ENCODE data around the gene HCN2. TPM values are rescaled to one million over a fixed set of nuclear protein-coding genes. Genes with fewer than 3 reads are reported as not detected.

The HCN2 gene
- total and polyA plus RNA-seq, 9 of the 15 experiments (the other 6 are each of a cell fraction or from before 2014, with no cell fraction given): 0.29 to 4.2 (median 0.82) TPM; not detected in 2

DNA sequence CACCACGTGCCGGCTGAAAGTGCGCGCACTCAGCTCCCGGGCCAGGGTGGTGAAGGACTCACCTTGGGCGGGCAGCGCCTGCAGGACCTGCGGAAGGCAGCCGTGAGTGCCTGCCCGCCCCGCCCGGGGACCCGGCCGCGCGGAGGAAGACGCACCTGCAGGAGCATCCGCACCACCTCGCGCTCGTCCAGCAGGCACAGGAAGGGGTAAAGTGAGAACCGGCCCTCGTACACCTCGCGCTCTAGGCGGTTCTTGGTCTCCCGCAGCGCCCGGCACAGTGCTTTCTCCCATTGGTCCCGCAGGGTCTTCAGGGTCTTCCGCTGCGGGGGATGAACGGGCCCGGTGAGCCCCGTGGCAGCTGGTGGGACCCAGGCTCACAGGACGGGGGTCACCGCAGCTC is 33.0 kb downstream of the HCN2 start (continued):
- TF ChIP-seq, protein P1, sequence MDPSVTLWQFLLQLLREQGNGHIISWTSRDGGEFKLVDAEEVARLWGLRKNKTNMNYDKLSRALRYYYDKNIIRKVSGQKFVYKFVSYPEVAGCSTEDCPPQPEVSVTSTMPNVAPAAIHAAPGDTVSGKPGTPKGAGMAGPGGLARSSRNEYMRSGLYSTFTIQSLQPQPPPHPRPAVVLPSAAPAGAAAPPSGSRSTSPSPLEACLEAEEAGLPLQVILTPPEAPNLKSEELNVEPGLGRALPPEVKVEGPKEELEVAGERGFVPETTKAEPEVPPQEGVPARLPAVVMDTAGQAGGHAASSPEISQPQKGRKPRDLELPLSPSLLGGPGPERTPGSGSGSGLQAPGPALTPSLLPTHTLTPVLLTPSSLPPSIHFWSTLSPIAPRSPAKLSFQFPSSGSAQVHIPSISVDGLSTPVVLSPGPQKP (CRISPR knock-in tag; IDR thresholded peaks at IDR 0.05): no peak
- TF ChIP-seq, protein P2, sequence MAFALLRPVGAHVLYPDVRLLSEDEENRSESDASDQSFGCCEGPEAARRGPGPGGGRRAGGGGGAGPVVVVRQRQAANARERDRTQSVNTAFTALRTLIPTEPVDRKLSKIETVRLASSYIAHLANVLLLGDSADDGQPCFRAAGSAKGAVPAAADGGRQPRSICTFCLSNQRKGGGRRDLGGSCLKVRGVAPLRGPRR (CRISPR knock-in tag; IDR thresholded peaks at IDR 0.05): no peak
- TF ChIP-seq ZNF431 (CRISPR knock-in tag; IDR thresholded peaks at IDR 0.05) (no peak), ELF1 (tag; IDR thresholded peaks at IDR 0.05) (no peak), CSDE1 (IDR thresholded peaks at IDR 0.05) (no peak), NR4A1 (CRISPR knock-in tag; IDR thresholded peaks at IDR 0.05) (no peak), NR4A1 (tag; IDR thresholded peaks at IDR 0.05) (no peak)

DNA sequence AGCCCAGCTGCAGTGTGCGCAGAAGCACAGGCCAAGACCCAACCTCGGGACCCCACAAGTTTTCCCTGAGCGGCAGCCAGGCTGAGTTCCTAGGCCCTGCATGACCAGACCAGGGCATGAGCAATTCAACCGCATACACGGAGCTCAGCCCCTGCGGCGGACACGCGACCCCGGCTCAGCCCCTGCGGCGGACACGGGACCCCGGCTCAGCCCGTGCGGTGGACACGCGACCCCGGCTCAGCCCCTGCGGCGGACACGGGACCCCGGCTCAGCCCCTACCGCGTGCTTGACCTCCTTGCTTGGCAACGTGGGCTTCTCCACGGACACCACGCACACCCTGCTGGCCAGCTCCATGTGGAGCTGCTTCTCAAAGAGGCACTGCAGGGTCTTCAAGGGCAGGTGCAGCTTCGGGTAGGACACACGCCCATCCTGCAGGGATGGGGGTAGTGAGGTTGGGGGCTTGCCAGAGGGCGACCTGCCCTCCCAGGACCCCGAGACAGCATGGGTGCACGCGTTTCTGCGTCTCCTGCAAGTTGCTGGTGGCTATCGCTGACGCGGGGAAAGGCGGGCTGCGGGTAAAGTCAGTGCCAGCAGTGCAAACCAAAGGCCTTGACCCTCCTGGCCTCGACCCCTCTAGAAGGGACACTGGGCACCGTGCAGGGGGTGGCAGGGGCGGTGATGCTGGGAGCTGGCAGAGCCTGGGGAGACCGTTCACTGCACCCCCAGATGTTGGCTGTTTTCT is 33.7 kb downstream of the HCN2 start:
- Histone ChIP-seq H3K27me3 (ENCODE audit: control insufficient read depth in 2 of 2, insufficient read depth in 2 of 2, low read length in 2 of 2) (no peaks in the 10 kb centered on the region), H4K20me1 (replicated peaks; ENCODE audit: control insufficient read depth, insufficient read depth, low read length) (no peaks in the 10 kb centered on the region), H2AFZ (ENCODE audit: low read depth, low read length) (no peak overlapping the region), H3K9me1 (ENCODE audit: control insufficient read depth, insufficient read depth, low read length) (no peaks in the 10 kb centered on the region), H3K27ac (ENCODE audit: extremely low read depth, low read depth, low read length) (no peak overlapping the region), H3K36me3 (ENCODE audit: control insufficient read depth, insufficient read depth, low read length) (peaks cover 80% of the 10 kb centered on the region; the same call in 2 of the 3 replicates), H3K4me1 (replicated peaks in 1 of 2; ENCODE audit: control insufficient read depth in 2 of 2, insufficient read depth in 2 of 2, low read length in 2 of 2) (peaks cover 0 to 19% of the 10 kb centered on the region in 2 experiments; a peak in 1 of 5 replicates), H3K4me2 (ENCODE audit: insufficient read depth, low read length) (no peak overlapping the region), H3K9me3 (replicated peaks; ENCODE audit: control insufficient read depth, insufficient read depth, low read depth, low read length) (no peaks in the 10 kb centered on the region; the same call in 1 of the 2 replicates), H3K9ac (ENCODE audit: insufficient read depth in 1 of 2, low read depth in 2 of 2, low read length in 2 of 2) (no peak overlapping the region; a peak in 1 of 4 replicates), H3K4me3 (no peak overlapping the region), H3K79me2 (ENCODE audit: control insufficient read depth, insufficient read depth, low read length) (peaks cover 6% of the 10 kb centered on the region; the same call in 1 of the 3 replicates)
- 93% methylated on average over 23 of the region's 44 CpGs for WGBS (ENCODE audit: insufficient coverage, low coverage, missing lambda C conversion rate)
- ATAC-seq: no peak
- CTCF ChIA-PET (ENCODE audit: low intra/inter-chr PET ratio): no interaction called here
- no peak for FAIRE-seq
- TF ChIP-seq POLR2G (IDR thresholded peaks at IDR 0.05; ENCODE audit: low read depth, low read length): peak; percentile 64
- no peak for TF ChIP-seq KAT8 (IDR thresholded peaks at IDR 0.05; ENCODE audit: low read depth)
- no peak for TF ChIP-seq ZNF445 (CRISPR knock-in tag; IDR thresholded peaks at IDR 0.05; ENCODE audit: low read depth)
- intact Hi-C loops (cut with micrococcal nuclease) (no loop called here), in situ Hi-C loops (cut with MboI) (no loop called here)
- no peak for DNase-seq (ENCODE audit: extremely low read depth in 1 of 4, low spot score in 3 of 4)
- BruUV-seq (replicated peaks): no TSS peak
- POLR2A ChIA-PET: no interaction called here
